Thyroid gland (tissue), 4 donors: ENCODE measurements around the gene FGF23.

Experiments
- CTCF ChIP-seq, 6 experiments: fragments of 200-600 bp in 3 of 6; fragments of 450-650 bp in 3 of 6; sonication (generic) in 3 of 6; IDR thresholded peaks; one replicate each; pipeline ENCODE4 v1.5.1; 2016 to 2019; ENCODE audit warnings: antibody characterized with exemption in 6 of 6, mild to moderate bottlenecking in 2 of 6, inconsistent platforms in 1 of 6, moderate library complexity in 1 of 6
- POLR2A ChIP-seq, 2 donors: fragments of 450-650 bp; IDR thresholded peaks; one replicate each; pipeline ENCODE4 v1.6.1; 2017; ENCODE audit warnings: antibody characterized with exemption in 2 of 2, mild to moderate bottlenecking in 2 of 2, moderate library complexity in 1 of 2

GRCh38 chr12:4407136-4407535 lies 27.6 kb upstream of the FGF23 start:
- no peak for TF ChIP-seq CTCF (IDR thresholded peaks at IDR 0.05)
- no peak for TF ChIP-seq POLR2A (IDR thresholded peaks at IDR 0.05)
